Bronchial epithelial cell (primary cell): Measurements from ENCODE around the gene ZIC4. TPM values are rescaled to one million over a fixed set of nuclear protein-coding genes. Genes with fewer than 3 reads are reported as not detected.

ENCODE experiments used
- DNase-seq: peaks from one replicate; pipeline ENCODE4 v3.0.0-alpha.2; 2010; ENCODE audit warnings: low read depth
- FAIRE-seq: peaks from 2 replicates; lab custom pipeline; 2011; peaks lifted over from hg19 to GRCh38; lab: Jason Lieb, UNC
- H3K27me3 ChIP-seq: 2 replicates; pipeline ENCODE4 v1.5.1; 2011; ENCODE audit warnings: low read length; ENCODE audit not compliant: control insufficient read depth, insufficient read depth
- H3K36me3 ChIP-seq: 2 replicates; pipeline ENCODE4 v1.5.1; 2011; ENCODE audit warnings: low read length; ENCODE audit not compliant: control insufficient read depth, insufficient read depth
- H3K4me3 ChIP-seq: 2 replicates; pipeline ENCODE4 v1.5.1; 2011; ENCODE audit warnings: mild to moderate bottlenecking, low read depth, low read length, control low read depth
- CTCF ChIP-seq: IDR thresholded peaks from 2 replicates; pipeline ENCODE4 v1.5.1; 2011; ENCODE audit warnings: mild to moderate bottlenecking, moderate library complexity, low read length, control low read depth, inconsistent platforms; ENCODE audit not compliant: insufficient read depth, severe bottlenecking
- total RNA-seq: library from RNA; depleted of rRNA; stranded (reverse); fragments of >200 nt; gene quantifications from 2 replicates; pipeline ENCODE4 v1.2.1, GENCODE V29; 2014

The ZIC4 gene
- total RNA-seq, 1 donor from 2014 or later = not detected

- Histone ChIP-seq H3K27me3 (peaks cover 56% of the 10 kb centered on the region), H3K36me3 (no peaks in the 10 kb centered on the region), H3K4me3 (no peak overlapping the region)
- FAIRE-seq (no peak), DNase-seq (no peak)
- TF ChIP-seq CTCF = no peak
Measured at GRCh38 chr3:147359177-147360050, 46.9 kb downstream of the ZIC4 start.

DNA sequence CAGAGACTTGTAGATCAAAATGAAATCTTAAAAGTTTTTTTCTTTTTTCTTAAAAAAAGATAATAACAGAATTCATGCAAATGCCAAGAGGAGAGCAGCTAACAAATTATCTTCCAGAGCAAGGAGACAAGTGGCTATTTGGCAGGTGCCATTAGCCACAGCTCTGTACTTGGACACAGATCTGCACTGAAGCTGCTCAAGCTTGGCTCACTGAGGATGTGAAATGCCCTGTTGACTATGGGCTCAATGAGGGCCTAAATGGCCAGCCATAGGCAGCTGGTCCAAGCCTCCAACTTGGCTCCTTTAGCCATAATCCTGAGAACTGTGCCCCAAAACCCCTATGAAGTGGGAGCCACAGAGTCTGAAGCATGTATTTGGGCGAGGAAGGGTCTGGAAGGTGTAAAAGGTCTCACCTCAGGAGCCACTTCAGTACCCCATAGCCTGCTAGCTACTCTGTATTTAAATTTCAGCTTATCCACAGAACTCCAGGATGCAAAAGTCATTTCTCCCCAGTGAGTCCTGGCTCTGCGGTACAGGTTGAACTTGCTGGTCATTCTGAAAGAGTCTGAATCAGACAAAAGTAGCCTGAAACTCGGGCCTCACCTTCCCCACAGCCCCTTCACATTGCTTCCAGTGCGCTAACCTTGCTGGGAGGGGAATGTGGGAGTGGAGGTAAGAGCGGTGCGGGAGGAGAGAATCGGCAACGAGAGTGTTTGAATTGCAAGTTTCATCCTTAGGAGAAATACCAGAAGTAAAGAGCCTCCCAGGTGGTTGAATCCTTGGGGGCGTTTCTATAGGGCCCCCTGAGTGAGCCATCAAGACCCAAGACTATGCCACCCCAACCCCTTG, 48.0 kb downstream of the ZIC4 start:
- H3K4me3 ChIP-seq = no peak overlapping the region
- H3K36me3 ChIP-seq = no peaks in the 10 kb centered on the region
- no peak for DNase-seq
- TF ChIP-seq CTCF = no peak
- peaks cover 56% of the 10 kb centered on the region for H3K27me3 ChIP-seq
- no peak for FAIRE-seq

- FAIRE-seq (no peak), DNase-seq (no peak)
- Histone ChIP-seq H3K27me3 (peaks cover 56% of the 10 kb centered on the region), H3K4me3 (no peak overlapping the region), H3K36me3 (no peaks in the 10 kb centered on the region)
- TF ChIP-seq CTCF = no peak
Measured at GRCh38 chr3:147356909-147357900, 49.1 kb downstream of the ZIC4 start.

- H3K27me3 ChIP-seq = peaks cover 54% of the 10 kb centered on the region
Measured at GRCh38 chr3:147356145-147356908, 50.0 kb downstream of the ZIC4 start.

More at GRCh38 chr3:147356145-147356908, 50.0 kb downstream of the ZIC4 start:
- TF ChIP-seq CTCF = no peak
- FAIRE-seq = no peak
- no peak for DNase-seq
- H3K4me3 ChIP-seq = no peak overlapping the region
- H3K36me3 ChIP-seq = no peaks in the 10 kb centered on the region
